ENCODE results near the gene DYNLL1.
"Not testable (repeated sequence)": the region's sequence is repeated elsewhere in the genome, so short reads cannot be mapped to it uniquely, and the experiment has no call there.

Gene DYNLL1

DNA sequence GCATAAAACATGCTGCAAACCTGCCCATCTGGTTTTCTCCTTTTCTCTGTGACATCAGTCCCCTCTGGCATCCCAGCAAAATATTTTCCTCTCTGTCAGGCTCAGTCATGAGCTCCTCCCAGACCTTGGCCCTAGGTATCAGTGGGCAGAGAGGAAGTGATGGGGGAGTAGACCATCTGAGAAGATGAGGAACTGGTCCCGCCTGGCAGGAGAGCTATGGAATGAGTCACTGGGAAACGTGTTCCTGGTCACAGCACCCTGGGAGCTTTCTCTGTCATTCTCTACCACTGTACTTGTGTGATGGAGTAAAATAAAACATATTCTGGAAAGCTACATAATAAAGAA, 21.3 kb upstream of the DYNLL1 start:
- DNase-seq (ENCODE audit: low read depth in 2 of 2): no peak

- no peak for DNase-seq (ENCODE audit: low read depth in 2 of 2)
These were observed 20.3 kb upstream of the DYNLL1 start for GRCh38 chr12:120475643-120476042.

GRCh38 chr12:120479458-120479857, 16.5 kb upstream of the DYNLL1 start:
- no peak for DNase-seq (ENCODE audit: low read depth in 2 of 2)

DNA sequence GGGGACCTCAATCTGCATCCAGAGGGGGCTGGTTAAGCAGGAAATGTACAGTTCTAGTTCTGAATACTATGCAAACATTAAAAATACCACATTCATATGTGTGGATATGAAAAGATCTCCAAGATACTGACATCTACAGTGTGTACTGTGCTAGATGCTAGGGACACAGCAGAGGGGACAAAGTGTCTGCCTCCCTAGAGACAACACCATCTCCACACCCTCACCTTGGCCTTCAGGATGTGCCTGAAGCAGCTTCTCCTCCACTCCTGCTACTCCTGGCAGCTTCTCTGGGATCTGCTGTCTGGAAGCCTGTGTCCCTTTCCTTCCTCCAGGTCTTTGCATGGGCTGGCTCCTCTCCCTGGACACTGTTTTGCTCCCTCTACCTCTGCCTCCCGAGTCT, 15.7 kb upstream of the DYNLL1 start:
- DNase-seq (ENCODE audit: low read depth in 2 of 2): no peak

DNA sequence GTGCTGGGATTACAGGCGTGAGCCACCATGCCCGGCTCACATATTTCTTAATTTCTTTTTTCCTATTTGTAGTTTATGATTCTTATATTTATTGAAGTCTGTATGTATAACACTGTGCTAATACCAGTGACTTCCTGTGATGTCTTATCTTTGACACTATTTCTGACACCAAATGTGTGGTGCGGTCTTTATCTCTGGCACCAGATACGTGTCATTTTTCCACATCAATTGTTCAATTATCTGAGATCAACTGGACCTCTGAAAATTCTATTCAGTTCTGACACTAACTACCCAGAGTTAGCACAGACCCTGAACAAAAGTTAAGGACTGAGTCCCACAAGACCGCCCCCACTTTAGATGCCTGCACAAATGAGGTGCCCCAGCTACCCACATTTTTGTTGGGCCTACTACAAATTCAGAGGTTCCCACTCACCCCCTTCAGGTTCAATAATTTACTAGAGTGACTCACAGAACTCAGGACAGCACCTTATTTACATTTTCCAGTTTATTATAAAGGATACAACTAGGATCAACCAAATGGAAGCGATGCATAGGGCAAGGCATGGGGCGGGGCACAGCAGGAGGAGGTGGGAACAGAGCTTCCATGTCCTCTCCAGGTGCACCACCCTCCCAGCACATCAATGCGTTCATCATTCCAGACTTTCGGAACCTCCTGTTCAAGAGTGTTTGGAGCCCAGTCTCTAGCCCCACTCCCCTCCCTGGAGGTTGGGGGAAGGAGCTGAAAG, 14.7 kb upstream of the DYNLL1 start:
- no peak for DNase-seq (ENCODE audit: low read depth in 2 of 2)

DNA sequence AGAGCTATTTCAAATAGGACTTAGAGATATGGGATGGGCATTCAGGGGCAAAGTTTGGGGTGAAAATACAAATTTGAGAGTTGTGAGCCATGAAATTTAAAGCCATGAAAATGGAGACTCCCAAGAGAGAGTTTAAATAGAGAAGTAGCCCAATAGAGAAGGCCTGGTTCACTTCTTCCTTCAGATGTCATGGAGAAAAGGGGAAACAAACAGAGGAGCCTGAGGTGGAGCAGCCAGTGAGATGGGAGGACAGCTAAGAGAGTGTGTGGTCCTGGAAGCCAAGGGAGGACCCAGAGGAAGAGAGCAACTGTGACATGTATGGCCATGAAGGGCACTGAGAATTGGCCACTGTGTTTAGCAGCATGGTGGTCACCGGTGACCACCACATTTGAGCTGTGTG, 12.3 kb upstream of the DYNLL1 start:
- DNase-seq (ENCODE audit: low read depth in 2 of 2): no peak

GRCh38 chr12:120485961-120486881, 9.7 kb upstream of the DYNLL1 start:
- DNase-seq (ENCODE audit: low read depth in 2 of 2): no peak

- DNase-seq (ENCODE audit: low read depth in 2 of 2): not testable (repeated sequence)
These were observed 8.4 kb upstream of the DYNLL1 start for GRCh38 chr12:120487552-120487951.

GRCh38 chr12:120488057-120488640, 7.8 kb upstream of the DYNLL1 start:
- no peak for DNase-seq (ENCODE audit: low read depth in 2 of 2)

DNA sequence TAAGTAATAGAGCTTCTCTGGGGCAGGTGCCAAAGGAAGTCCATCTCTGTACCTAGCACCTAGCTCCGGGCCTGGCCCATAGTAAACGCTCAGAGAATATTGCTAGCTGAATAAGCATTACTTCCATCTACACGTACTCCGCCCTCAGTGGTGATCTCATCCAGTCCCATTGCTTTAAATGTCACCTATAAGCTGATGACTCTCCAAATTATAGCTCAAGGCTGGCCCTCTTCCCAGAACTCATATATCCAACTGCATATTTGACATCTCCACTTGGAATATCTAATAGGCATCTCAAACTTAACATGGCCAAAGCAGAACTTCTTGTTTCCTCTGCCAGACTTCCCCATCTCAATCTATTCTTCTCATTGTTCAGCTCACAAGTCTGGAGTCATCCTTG, 6.9 kb upstream of the DYNLL1 start:
- DNase-seq (ENCODE audit: low read depth in 2 of 2): no peak

- DNase-seq (ENCODE audit: low read depth in 2 of 2): no peak
These were observed 5.6 kb upstream of the DYNLL1 start for GRCh38 chr12:120490325-120490724.

- no peak for DNase-seq (ENCODE audit: low read depth in 2 of 2)
These were observed 4.9 kb upstream of the DYNLL1 start for GRCh38 chr12:120490833-120491512.

- DNase-seq (ENCODE audit: low read depth in 2 of 2): no peak
These were observed 655 bp upstream of the DYNLL1 start for GRCh38 chr12:120495186-120495730.

DNA sequence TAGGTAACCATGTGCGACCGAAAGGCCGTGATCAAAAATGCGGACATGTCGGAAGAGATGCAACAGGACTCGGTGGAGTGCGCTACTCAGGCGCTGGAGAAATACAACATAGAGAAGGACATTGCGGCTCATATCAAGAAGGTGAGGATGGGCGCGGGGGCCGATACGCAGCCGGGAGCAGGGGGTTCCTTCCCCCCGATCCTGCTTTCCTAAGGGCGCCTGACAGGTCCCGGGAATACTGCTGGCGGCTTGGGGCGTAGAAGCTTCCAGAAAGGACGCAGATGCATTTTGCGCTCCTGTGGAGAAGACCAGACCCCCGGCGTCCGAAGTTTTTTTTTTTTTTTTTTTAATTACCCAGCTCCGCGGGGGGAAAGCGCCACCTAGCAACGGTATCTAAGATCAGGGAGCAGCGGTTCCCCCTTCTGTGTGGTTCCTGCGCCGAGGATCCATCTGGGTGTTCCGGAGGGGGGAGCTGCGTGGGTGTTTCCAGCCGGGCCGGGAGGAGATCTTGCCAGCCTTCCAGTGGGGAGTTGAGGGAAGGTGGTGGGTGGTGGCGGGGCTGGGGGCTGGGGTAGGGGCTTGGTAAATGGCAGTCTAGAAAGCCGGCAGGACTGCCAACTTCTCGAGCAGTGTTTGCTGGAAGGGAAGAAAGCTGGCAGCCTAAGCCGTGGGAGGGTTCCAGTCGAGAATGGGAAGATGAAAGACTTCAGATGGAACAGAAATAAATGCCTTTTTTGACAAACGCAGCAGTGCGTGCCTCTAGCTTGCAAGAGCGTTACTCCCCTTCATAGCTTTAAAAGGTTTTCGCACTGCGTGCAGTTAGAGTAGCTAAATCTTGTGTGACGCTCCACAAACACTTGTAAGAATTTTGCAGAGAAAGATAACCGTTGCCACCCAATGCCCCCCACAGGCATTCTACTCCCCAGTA, 764 bp downstream of the DYNLL1 start:
- peak in 1 of 2 experiments; percentile 6 for DNase-seq (ENCODE audit: low read depth in 2 of 2)

DNA sequence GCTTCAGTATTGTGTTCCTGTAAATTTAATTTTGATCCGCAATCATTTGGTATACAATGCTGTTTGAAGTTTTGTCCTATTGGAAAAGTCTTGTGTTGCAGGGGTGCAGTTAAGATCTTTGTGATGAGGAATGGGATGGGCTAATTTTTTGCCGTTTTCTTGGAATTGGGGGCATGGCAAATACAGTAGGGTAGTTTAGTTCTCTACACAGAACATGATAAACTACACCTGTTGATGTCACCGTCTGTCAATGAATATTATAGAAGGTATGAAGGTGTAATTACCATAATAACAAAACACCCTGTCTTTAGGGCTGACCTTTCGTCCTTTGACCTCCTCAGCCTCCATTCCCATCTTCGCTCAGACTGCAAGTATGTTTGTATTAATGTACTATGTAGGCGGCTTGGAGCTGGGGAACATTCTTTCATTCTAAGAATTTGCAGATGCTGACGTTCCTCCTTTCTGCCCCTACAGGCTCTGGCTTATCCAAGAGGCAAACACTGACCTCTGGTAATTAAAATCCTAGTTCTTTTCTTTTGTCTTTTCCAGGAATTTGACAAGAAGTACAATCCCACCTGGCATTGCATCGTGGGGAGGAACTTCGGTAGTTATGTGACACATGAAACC, 1.7 kb downstream of the DYNLL1 start:
- DNase-seq (ENCODE audit: low read depth in 2 of 2): no peak

DNA sequence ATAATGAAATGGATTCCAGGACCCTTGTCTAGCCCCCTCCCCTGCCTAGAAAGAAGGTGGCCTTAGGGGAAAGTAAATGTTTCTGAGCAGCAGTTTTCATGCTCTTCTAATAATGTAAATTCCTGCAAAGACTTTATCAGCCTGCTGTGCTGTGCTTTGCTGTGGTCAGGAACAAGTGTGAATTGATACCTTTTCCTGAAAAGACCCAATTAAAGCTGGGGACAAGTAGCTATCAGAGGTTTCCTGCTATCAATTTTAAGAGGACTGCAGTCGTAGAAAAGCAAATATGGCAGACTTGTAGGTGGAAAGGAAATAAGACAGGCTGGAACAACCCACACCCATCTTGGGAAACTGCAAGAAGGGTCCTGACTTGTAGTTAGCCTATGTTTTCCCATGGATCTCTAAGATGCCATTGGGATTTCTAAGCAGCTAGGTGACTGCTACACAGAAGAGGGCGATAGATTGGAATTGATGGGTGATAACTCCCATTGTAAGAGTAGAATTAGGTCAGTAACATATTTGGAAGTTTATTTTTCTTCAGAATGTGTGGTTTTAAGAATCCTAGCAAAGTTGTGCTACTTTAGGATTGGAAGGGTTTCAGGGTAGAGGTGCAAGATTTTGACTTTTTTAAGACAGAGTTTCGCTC, 3.1 kb downstream of the DYNLL1 start:
- no peak for DNase-seq (ENCODE audit: low read depth in 2 of 2)

DNA sequence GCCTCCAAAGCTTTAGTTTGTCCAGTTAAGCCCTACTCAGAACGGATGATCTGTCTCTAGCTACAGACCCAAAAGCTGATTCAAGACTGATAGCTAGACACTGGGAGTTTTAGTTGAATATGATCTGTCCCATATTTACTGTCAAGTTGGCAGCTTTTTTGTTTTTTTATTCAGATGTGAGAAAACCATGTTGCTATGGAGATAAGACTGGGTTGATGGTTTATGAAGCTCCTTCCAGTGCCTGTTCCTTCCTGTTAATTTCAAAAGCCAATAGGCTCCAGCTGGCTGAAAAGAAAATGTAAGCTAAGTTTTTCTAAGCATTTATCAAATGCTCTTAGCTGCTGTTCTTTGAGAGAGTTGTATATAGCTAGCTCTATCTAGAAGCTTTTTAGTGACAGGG, 4.7 kb downstream of the DYNLL1 start:
- DNase-seq (ENCODE audit: low read depth in 2 of 2): no peak

GRCh38 chr12:120504587-120504986, 8.7 kb downstream of the DYNLL1 start:
- no peak for DNase-seq (ENCODE audit: low read depth in 2 of 2)

DNA sequence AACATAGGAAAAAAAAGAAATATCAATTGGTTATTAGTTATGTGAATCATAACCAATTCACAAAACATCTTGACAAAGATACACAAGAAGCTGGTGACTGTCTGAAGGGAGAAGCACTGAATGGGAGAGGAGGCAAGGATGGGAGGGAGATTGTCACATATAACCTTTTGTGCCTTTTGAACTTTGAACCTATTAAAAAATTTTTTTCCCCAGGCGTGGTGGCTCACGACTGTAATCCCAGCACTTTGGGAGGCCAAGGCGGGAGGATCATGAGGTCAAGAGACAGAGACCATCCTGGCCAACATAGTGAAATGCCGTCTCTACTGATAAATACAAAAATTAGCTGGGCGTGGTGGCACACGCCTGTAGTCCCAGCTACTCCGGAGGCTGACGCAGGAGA, 12.6 kb downstream of the DYNLL1 start:
- no peak for DNase-seq (ENCODE audit: low read depth in 2 of 2)

DNA sequence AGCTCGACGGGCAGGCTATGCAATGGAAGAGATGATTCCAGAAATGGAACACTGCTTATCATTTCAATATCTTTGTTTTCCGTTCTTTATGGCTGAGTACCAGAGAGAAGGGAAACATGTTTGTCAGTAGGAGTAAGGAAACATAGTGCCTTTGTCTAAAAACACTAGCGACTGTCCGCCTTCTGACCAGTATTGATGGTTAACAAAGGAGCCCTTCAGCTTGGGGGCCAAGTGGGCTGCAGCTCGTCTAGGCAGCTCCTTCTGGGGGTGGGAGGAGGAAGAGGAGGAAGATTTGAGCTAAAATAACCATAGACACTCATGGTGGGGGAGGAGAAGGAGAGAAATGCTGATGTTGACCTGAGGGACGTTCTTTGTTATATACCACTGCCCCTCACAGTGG, 18.1 kb downstream of the DYNLL1 start:
- no peak for DNase-seq (ENCODE audit: low read depth in 2 of 2)

Data from fibroblast of skin of left quadriceps (primary cell).